Measurements from ENCODE around the gene RWDD2A.
"Not testable (repeated sequence)": the region's sequence is repeated elsewhere in the genome, so short reads cannot be mapped to it uniquely, and the experiment has no call there.

RWDD2A gene

DNA sequence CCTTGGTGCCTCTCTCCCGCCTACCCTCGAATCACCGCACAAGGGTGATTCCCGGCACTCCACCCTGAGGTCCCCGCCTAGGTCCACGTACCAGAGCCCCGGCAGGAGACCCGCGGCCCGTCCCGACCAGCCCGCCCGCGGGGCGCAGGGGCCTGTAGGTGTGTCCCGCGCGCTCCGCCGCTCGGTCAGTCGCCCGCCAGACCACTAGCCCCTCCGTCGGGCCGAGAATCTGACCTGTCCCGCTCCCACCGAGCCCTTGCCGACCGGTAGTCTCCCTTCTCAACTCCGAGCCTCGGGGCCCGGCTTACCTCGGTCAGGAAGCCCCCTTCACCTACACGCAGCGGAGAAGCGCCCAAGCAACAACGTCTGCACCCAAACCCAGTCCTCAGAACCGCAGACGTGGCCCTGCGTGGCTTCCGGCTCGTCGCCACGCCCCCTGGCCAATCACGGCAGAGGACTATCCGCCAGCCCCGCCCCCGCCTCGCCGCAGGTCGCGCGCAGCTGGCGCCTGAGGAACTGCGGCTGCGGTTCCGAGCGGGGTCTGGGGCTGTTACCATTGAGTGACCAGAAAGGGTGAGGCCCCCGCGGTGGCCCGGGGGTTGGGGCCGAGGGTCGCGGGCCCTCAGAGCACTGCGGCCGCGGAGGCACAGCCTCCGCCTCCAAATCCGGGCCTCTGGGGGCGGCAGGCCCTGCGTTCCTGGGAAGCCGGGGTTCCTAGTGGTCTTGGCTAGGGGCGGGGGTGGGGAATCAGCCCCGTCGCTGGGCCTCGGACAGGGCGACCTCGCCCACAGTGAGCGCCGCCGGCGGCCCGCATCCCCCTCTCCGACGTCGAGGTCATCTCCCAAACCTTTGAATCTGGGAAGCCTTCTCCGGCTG lies at the start of gene RWDD2A, which contains the start of gene PGM3:
Gene RWDD2A, plus strand, starts transcription at position 487 of the 876 bp plus-strand sequence. CDS start 1,095 bp downstream, outside the sequence.
Gene PGM3, minus strand, starts transcription at position 395 of the 876 bp plus-strand sequence. CDS start 2,253 bp downstream, outside the sequence.
- in situ Hi-C loops (cut with MboI; ENCODE audit: low sequenced_read_pairs): no loop called here

DNA sequence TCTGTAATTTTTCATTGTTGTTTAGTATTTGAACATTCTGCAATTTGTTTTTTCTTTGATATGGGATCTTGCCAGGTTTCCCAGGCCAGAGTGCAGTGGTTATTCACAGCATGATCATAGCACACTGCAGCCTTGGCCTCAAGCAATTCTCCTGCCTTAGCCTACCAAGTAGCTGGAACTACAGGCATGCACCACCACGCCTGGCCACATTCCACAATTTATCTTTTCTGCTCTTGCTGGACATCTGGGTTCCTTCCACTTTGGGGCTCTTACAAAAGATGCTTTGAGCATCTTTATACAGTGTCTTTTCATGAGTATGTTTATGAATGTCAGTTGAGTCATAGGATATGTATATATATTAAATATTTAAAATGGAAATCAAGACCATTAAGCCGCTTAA lies 42.0 kb upstream of the RWDD2A start:
- in situ Hi-C loops (cut with MboI; ENCODE audit: low sequenced_read_pairs): no loop called here

DNA sequence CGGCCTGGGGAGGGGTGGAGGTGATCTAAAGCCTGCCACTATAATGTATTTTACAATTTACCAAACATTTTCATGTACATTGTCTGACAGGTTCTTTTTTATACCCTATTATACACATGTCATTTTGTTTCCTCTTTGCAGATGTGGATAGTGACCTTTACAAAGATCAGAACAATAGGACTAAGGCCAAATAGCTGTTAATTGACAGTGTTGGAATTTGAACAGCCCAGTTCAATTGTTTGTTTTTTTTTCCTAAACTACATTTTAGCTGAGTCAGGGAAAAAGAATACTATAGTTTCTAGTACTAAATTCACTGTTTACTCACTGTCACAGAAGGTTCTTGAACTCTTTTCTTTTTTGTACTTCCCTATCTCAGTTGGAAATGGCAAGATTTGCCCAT lies 40.2 kb upstream of the RWDD2A start:
- in situ Hi-C loops (cut with MboI; ENCODE audit: low sequenced_read_pairs): no loop called here

DNA sequence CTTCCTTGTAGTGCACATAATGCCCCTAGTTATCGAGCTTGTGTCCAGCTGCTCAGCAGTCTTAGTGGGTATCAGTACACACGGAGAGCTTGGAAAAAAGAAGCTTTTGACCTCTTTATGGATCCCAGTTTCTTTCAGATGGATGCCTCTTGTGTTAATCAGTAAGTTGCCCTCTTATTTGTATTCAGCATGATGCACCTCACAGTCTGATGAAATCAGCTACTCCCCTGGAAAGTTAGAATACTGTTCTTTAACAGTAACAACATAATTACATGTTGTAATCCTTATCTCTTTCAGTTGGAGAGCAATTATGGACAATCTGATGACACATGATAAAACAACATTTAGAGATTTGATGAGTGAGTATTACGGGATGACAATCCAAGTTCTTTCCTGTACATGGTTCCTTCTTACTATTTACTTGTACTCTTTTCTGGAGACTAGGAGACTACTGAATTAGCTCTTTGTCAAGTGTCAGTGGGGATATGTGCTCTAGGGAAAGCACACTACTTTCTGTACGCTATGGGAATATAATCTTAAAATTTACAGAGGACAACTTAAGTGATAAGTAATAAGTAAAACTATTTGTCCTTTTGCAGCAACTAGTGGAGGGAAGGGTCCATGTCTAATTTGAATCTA lies 39.2 kb upstream of the RWDD2A start:
- in situ Hi-C loops (cut with MboI; ENCODE audit: low sequenced_read_pairs): no loop called here

DNA sequence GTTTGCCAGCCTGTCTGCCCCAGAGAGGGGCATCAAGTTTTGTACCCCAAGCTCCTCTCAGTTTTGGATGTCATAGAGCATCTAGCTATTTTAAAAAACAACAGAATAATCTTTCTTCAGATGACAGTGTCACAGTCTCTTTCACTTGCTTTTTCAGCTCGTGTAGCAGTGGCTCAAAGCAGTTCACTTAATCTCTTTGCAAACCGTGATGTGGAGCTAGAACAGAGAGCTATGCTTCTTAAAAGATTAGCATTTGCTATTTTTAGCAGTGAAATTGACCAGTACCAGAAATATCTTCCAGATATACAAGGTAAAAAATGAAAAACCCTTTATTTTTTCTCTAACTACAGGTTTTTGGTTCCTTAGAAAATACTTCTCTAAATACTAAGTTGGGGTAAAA lies 37.4 kb upstream of the RWDD2A start:
- in situ Hi-C loops (cut with MboI; ENCODE audit: low sequenced_read_pairs): no loop called here

DNA sequence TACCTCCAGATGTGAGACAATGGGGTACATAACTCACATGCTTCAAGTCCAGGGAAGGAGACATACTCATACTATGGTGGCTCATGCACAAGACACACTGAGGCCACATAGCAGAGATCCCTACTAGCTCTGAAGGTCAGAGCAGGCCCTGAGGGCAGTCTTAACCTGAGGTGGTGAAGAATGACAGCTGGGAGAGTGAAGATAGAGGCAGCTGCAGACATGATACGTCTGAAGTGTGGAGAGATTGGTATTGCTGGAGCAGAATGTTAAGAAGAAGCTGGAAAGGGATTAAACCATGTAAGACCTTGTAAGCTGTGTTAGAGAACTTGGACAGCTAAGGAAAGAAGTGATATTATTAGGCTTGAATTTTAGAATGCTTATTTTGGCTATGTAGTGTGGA lies 33.0 kb upstream of the RWDD2A start:
- in situ Hi-C loops (cut with MboI; ENCODE audit: low sequenced_read_pairs): no loop called here

DNA sequence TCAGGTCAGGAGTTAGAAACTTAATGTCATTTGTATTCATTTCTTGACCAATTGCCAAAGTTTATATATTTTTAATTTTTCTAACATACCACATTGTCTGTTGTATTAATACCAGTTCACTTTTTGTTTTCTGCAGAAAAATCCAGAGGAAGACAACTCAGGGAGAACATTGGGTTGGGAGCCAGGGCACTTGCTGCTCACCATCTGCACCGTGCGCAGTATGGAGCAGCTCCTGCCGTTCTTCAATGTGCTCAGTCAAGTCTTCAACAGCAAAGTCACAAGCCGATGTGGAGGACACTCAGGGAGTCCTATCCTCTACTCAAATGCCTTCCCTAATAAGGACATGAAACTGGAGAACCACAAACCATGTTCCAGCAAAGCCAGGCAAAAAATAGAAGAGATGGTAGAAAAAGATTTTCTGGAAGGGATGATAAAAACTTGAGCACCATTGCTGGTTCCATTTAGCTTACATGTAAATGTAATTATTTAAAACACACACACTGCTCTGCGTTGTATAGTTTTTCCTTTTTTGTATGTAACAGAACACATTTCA lies 25.4 kb upstream of the RWDD2A start:
- in situ Hi-C loops (cut with MboI; ENCODE audit: low sequenced_read_pairs): no loop called here

DNA sequence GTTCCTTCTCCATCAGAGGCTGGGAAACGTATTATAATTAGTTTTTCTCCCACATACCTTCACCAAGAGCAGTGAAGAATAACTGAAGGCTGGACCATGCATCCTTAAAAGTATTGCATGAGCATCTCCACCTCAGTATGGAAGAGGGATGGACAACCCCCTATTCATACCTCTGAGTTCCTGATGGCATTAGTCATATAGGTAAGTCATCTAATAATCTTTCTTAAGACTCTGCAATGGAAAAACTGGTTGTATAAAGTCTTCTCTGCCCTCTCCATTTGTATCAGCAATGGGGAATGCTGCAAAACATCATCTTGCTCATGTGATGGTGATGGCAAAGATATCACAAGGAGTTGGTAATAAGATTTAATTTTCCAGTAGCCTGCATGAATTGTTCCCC lies 24.6 kb upstream of the RWDD2A start:
- in situ Hi-C loops (cut with MboI; ENCODE audit: low sequenced_read_pairs): no loop called here

DNA sequence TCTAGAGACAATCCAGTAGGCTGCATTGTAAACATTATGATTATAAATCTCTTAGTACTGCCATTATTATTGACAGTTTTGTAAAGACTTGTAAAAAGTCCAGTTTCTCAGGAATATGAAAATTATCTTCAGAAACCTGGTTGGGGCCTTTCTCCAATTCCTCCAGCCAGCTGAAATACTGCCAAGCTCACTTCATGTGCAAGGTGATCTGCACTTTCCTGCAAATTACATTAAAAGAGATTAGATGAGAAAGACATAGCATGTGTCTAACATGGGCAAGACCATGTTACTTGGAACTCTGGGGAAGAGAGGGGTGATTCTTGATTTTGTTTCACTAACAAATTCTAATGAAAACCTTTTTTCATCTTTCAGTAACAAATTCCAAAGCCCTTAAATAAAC lies 24.1 kb upstream of the RWDD2A start:
- in situ Hi-C loops (cut with MboI; ENCODE audit: low sequenced_read_pairs): no loop called here

DNA sequence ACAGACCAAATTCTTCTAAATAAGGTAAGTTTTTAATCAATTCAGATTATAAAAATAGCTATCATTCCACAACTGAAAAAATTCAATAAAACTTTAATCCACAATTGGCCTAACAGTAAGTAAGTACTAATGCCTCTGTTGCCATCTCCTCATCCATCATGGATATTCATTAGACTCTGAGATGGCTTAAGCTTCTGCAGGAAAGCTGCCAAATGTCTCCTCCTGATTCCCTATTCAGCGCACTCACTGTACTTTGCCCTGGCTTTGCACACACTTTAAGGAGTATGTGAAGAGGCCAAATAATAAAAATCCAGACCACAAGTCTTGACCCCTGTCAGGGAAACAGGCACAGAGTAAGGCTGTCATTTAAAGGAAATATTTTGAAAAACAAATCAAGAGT lies 23.6 kb upstream of the RWDD2A start:
- in situ Hi-C loops (cut with MboI; ENCODE audit: low sequenced_read_pairs): no loop called here

DNA sequence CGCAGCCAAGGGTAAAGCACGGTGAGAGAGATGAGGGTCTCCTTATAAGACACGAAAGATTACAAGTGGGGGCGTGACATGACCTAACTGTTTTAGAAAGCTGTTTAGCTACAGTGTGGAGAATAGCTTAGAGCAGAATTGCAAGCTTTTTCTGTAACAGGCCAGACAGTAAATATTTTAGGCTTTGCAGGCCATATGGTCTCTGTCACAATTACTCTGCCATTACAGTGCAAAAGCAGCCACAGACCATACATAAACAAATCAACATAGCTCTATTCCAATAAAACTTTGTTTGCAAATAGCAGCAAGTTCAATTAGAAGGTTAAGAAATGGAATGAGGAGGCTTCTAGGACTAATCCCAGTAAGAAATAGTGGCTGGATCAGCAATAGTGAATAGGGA lies 16.9 kb upstream of the RWDD2A start:
- in situ Hi-C loops (cut with MboI; ENCODE audit: low sequenced_read_pairs): no loop called here

DNA sequence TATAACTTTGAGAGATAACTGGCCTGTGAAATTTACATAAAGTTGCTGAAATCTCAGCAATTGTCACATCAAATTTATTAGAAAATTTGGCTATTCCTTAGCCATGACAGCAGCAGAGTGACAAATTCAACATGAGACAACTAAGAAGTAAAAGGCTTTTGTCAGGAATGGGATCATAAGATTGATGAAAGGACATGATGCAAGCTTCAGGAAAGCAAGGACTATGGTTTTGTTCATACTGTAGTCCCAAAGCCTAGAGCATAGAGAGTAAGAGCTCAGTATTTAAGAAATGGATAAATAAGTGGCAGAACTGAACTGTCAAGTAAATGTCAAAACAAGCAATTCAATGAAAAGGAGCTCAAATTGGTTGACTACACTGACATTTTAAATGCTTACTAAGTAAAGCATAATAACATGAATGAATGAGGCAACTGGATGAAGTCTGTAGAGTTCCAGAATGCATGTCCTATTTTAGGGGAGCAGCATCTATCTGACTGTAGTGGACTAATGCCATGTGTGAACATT lies 12.7 kb upstream of the RWDD2A start:
- in situ Hi-C loops (cut with MboI; ENCODE audit: low sequenced_read_pairs): no loop called here

DNA sequence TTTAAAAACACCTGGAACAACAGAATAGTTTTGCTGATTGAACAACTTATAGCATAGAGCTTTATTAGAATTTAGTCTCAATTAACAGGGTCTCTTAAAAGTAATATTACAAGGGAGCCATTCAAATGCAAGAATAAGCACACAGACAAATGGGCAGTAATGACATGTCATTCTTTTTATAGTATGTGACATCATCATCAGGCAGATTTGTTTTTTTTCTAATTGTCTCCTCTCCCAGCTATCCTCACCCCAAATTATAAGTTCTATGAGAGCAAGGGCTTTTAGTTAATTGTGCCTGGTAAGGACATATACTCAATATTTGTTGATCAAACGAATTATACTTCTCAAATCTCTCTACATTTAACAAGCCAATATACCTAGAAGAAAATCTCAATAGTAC lies 11.0 kb upstream of the RWDD2A start:
- in situ Hi-C loops (cut with MboI; ENCODE audit: low sequenced_read_pairs): no loop called here

DNA sequence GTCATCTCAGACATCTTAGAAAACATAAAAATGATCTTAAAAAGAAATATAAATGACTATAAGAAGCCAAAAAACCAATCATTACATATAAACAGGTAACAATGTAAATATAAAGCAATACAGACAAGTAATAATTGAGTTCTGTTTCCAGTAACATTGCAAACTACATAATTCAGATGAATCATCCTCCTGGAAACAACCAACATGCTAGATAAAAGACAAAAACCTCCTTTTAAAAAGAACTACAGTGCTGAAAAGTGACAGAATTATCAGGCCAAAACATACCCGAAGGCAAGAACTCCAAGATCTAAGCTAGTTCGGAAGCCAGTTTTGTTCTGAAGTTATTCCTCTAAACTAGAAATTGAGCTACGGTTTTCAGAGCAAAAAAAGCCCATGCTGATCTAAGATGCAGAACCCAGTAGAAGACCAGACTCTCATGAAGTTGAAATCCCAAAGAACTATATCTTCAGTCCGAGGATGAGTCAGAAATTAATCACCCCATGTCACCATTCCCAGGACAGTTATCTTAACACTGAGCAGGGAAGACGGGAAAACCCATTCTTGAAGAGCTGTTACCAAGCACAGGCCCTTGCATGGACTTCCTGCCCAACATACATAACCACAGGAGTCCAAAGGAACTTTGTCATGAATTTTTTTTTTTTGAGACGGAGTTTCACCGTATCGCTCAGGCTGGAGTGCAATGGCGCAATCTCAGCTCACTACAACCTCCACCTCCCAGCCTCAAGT lies 9.9 kb upstream of the RWDD2A start:
- in situ Hi-C loops (cut with MboI; ENCODE audit: low sequenced_read_pairs): no loop called here

DNA sequence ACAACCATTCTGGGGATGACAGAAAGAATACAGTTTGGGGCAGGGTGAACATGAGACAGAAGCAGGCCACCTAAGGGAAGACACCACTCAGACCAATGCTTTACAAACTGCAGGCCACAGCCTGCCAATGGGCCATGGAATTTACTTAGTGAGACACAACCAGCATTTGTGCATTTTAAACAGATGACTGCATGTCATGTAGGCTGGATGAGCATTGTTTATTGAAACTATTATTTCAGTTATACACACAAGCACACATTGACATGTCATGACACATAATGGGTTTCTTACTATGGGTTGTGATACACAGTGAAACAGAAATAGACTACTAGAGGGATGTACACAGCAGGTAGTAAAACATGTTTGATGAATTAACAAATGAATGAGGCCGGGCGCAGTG lies 8.1 kb upstream of the RWDD2A start:
- in situ Hi-C loops (cut with MboI; ENCODE audit: low sequenced_read_pairs): no loop called here

DNA sequence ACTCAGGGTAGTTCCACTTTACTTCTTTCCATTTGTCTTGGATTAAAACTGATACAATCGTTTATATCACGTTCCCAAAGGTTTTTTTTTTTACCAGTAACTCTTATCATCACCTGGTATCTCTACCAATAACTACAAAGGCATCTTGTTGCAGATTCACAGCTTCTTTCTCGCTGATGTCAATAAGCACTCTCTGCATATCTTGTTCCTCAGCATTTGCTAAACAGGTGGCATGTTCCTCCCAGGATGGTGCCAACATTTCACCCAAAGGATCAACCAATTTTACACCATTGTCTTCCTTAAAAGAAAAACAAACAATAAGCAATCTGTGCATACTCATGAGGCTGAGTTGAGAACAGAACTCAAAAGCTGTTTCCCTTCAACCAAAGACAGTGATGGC lies 4.7 kb upstream of the RWDD2A start:
- in situ Hi-C loops (cut with MboI; ENCODE audit: low sequenced_read_pairs): no loop called here

DNA sequence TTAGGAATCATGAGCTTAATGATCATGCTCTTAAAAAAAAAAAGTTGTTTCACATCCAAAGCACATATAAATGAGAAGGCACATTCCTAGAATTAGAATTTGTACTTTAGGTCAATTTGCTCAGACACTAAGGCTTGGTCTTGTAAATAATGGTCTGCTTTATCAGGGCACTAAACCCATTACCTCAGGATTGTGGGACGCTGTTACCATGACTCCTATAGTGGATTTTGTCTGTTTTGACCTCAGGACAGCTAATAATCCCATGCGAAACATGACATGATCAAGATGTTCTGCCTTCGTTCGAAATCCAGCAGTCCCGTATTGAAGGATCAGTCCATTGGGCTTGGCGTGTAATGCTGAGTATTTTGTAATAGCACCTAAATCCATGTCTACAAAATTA lies 2.5 kb upstream of the RWDD2A start:
- in situ Hi-C loops (cut with MboI; ENCODE audit: low sequenced_read_pairs): no loop called here

DNA sequence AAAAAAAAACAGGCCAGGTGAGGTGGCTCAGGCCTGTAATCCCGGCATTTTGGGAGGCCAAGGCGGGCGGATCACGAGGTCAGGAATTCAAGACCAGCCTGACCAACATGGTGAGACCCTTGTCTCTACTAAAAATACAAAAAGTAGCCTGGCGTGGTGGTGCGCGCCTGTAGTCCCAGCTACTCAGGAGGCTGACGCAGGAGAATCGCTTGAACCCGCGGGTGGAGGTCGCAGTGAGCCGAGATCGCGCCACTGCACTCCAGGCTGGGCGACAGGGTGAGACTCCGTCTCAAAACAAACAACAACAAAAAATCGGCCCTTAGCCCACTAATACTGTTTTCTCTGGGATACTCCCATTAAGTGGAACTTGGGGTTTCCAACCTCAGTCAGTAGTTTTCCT lies 1.2 kb upstream of the RWDD2A start:
- in situ Hi-C loops (cut with MboI; ENCODE audit: low sequenced_read_pairs): not testable (repeated sequence)

DNA sequence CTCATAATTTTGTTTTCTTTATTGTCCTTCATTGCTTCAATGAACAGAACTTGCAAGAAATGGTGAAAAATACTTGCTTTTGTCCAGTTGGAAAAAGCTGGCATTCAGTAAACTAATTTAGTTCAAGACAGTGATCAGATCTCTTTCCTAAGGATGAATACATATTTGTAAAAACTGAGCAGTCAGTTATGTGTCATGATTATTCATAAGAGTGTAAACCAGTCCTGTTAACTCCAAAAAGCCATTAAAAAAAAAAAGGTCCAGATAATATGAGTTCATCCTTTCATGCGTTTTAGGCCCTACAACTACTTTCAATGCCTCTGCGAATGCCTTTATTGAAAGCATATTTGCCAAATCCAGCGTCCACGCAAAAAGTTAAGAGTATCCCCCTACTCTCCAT lies 701 bp upstream of the RWDD2A start:
- in situ Hi-C loops (cut with MboI; ENCODE audit: low sequenced_read_pairs): no loop called here

DNA sequence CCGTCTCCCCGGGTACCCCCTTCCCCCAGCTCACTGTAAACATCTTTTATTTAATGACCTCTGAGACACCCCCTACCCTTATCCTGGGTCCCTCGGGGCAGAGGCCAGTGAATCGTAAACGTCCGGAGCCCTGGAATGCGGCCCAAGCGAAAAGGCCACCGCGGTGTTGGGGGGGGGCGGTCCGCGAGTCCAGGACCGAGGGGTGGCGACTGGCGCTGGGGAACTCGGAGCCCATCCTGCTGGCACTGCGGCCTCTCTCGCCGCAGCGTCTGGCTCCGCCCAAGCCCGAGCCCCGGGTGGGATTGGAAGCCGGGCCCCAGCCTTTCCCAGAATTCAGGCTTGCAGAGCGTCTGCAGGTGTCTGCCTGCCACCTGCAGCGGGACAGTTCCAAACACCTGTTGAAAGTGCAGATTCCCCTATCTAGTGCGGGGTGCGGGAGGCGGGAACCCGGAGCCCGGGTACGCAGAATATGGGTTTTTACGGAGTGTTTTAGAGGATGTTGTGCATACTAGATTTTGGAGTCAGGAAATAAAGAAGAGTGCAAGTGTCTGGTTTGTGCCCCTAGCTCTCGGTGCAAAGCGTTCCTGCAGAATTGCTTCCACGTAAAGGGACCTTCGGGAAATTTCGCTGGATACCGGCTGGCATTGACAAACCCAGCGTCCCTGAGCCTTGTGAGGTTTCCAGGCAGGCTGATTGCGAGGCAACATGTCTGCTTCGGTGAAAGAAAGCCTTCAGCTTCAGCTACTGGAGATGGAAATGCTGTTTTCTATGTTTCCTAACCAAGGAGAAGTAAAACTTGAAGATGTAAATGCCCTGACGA lies 800 bp downstream of the RWDD2A start:
- in situ Hi-C loops (cut with MboI; ENCODE audit: low sequenced_read_pairs): no loop called here

Data from hTERT RPE-1 (cell line).